DOHH2 (cell line): ENCODE data around the gene ESPL1.

ENCODE experiments used
- H3F3A ChIP-seq: fragments of 200-600 bp; sonication (generic), shearing (Covaris generic); 2 replicates; pipeline ENCODE4 v1.6.0; 2016; ENCODE audit warnings: antibody characterized with exemption, mild to moderate bottlenecking; ENCODE audit not compliant: control insufficient read depth, insufficient read depth
- H3K27ac ChIP-seq: fragments of 200-600 bp; sonication (generic); 2 replicates; pipeline ENCODE4 v1.5.1; 2014; ENCODE audit warnings: low read depth, mild to moderate bottlenecking, low read length, moderate library complexity
- H3K27me3 ChIP-seq: fragments of 200-600 bp; sonication (generic); 2 replicates; pipeline ENCODE4 v1.6.1; 2014; ENCODE audit warnings: mild to moderate bottlenecking, low read length, mixed read lengths; ENCODE audit not compliant: control insufficient read depth
- H3K36me3 ChIP-seq: fragments of 200-600 bp; sonication (generic); 2 replicates; pipeline ENCODE4 v1.6.1; 2014; ENCODE audit warnings: mild to moderate bottlenecking, low read length, moderate library complexity, mixed read lengths; ENCODE audit not compliant: control insufficient read depth
- H3K4me1 ChIP-seq: fragments of 200-600 bp; sonication (generic); 2 replicates; pipeline ENCODE4 v1.6.1; 2014; ENCODE audit warnings: mild to moderate bottlenecking, low read length, mixed read lengths; ENCODE audit not compliant: control insufficient read depth
- H3K4me2 ChIP-seq: fragments of 200-600 bp; sonication (generic); 2 replicates; pipeline ENCODE4 v1.6.0; 2014; ENCODE audit warnings: mild to moderate bottlenecking, low read length, moderate library complexity
- H3K4me3 ChIP-seq: fragments of 200-600 bp; sonication (generic); 2 replicates; pipeline ENCODE4 v1.5.1; 2014; ENCODE audit warnings: mild to moderate bottlenecking, low read length, mixed read lengths
- H3K79me2 ChIP-seq: fragments of 200-600 bp; sonication (generic); 2 replicates; pipeline ENCODE4 v1.6.1; 2014; ENCODE audit warnings: mild to moderate bottlenecking, low read length, mixed read lengths; ENCODE audit not compliant: control insufficient read depth
- H3K9me2 ChIP-seq: fragments of 200-600 bp; sonication (generic); replicated peaks from 2 replicates; pipeline ENCODE4 v1.6.1; 2014; ENCODE audit warnings: mild to moderate bottlenecking, low read length, mixed read lengths; ENCODE audit not compliant: control insufficient read depth
- H3K9me3 ChIP-seq: fragments of 200-600 bp; sonication (generic); 2 replicates; pipeline ENCODE4 v1.6.1; 2014; ENCODE audit warnings: antibody characterized with exemption, low read length, mixed read lengths; ENCODE audit not compliant: control insufficient read depth, insufficient read depth
- H4K20me1 ChIP-seq: fragments of 200-600 bp; sonication (generic); 2 replicates; pipeline ENCODE4 v1.6.0; 2014; ENCODE audit warnings: low read depth, mild to moderate bottlenecking, antibody characterized with exemption, low read length, moderate library complexity; ENCODE audit not compliant: control insufficient read depth, insufficient read depth
- CTCF ChIP-seq: fragments of 200-600 bp; sonication (generic); IDR thresholded peaks from one replicate; pipeline ENCODE4 v1.5.1; 2014; ENCODE audit warnings: antibody characterized with exemption, mild to moderate bottlenecking, low read depth, low read length; ENCODE audit not compliant: poor library complexity, severe bottlenecking
- EZH2phosphoT487 ChIP-seq: fragments of 200-600 bp; sonication (generic); IDR thresholded peaks from 2 replicates; pipeline ENCODE4 v1.6.1; 2017; ENCODE audit warnings: borderline replicate concordance, mild to moderate bottlenecking, antibody characterized with exemption, low read length, moderate library complexity, mixed read lengths

The ESPL1 gene

DNA sequence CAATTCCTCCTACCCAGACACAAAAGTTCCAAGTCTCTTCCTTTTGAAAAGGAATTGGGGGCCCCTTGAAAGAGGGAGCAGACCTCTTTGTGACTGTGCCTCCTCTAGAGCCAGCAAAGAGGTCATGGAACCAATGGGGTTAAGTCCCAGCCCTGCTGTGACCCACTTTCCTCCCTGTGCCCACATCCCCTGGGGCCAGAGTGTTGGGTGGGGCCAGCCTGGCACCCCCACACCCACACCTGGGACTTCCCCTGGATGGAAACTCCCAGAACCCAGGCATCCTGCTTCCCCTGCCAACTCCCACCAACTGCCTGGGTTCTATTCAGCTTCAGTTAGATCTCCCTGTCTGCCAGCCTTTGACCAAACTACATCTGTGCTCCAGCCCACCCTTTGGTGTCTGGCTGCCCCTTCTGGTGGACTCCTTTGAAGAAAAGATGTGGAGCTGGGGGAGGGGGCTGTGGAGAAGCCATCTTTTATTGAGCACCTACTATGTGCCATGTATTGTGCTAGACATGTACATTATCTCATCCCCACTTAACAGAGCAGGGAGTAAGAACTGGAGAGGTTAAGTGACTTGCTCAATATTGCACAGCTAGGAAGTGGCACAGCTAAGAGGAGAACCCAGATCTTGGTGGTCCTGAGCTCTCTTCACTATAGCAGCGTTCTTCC, 31.5 kb upstream of the ESPL1 start:
- H3K4me3 ChIP-seq: no peak overlapping the region
- no peaks in the 10 kb centered on the region for H3K9me3 ChIP-seq
- H3K4me1 ChIP-seq: peaks cover 14% of the 10 kb centered on the region
- TF ChIP-seq CTCF (no peak), EZH2phosphoT487 (no peak)
- H3K79me2 ChIP-seq: no peaks in the 10 kb centered on the region
- no peak overlapping the region for H3K27ac ChIP-seq
- no peaks in the 10 kb centered on the region for H4K20me1 ChIP-seq
- no peaks in the 10 kb centered on the region for H3K9me2 ChIP-seq
- peaks cover 64% of the 10 kb centered on the region for H3K27me3 ChIP-seq
- no peaks in the 10 kb centered on the region for H3K36me3 ChIP-seq
- no peaks in the 10 kb centered on the region for H3F3A ChIP-seq
- H3K4me2 ChIP-seq: no peak overlapping the region

GRCh38 chr12:53239643-53240258, 28.3 kb upstream of the ESPL1 start:
- Histone ChIP-seq H3K27me3 (peaks cover 46% of the 10 kb centered on the region), H3K4me3 (no peak overlapping the region), H3K27ac (no peak overlapping the region), H3K9me3 (no peaks in the 10 kb centered on the region), H3K79me2 (no peaks in the 10 kb centered on the region), H3F3A (no peaks in the 10 kb centered on the region), H4K20me1 (no peaks in the 10 kb centered on the region), H3K4me2 (no peak overlapping the region), H3K4me1 (peaks cover 8% of the 10 kb centered on the region), H3K36me3 (no peaks in the 10 kb centered on the region), H3K9me2 (no peaks in the 10 kb centered on the region)
- TF ChIP-seq EZH2phosphoT487 (no peak), CTCF (no peak)

- no peaks in the 10 kb centered on the region for H3K36me3 ChIP-seq
- TF ChIP-seq EZH2phosphoT487: no peak
- no peak for TF ChIP-seq CTCF
- no peaks in the 10 kb centered on the region for H3F3A ChIP-seq
- H3K9me3 ChIP-seq: no peaks in the 10 kb centered on the region
- no peak overlapping the region for H3K4me3 ChIP-seq
- H4K20me1 ChIP-seq: no peaks in the 10 kb centered on the region
- H3K9me2 ChIP-seq: no peaks in the 10 kb centered on the region
- no peak overlapping the region for H3K4me2 ChIP-seq
- peaks cover 25% of the 10 kb centered on the region for H3K27me3 ChIP-seq
- peaks cover 8% of the 10 kb centered on the region for H3K4me1 ChIP-seq
- no peaks in the 10 kb centered on the region for H3K79me2 ChIP-seq
- no peak overlapping the region for H3K27ac ChIP-seq
These were observed 26.3 kb upstream of the ESPL1 start for GRCh38 chr12:53241623-53242412.
